NCI-H1694 (cell line): ENCODE data around the gene AGPS.
"Not testable (repeated sequence)": the region's sequence is repeated elsewhere in the genome, so short reads cannot be mapped to it uniquely, and the experiment has no call there.

ENCODE experiments used
- DNase-seq: peaks from one replicate; lab custom pipeline; 2025; lab: John Stamatoyannopoulos, UW

AGPS gene

GRCh38 chr2:177391822-177392372 is 676 bp upstream of the AGPS start:
- DNase-seq: no peak

- DNase-seq: no peak
Observed at GRCh38 chr2:177393203-177393755, 706 bp downstream of the AGPS start.

DNA sequence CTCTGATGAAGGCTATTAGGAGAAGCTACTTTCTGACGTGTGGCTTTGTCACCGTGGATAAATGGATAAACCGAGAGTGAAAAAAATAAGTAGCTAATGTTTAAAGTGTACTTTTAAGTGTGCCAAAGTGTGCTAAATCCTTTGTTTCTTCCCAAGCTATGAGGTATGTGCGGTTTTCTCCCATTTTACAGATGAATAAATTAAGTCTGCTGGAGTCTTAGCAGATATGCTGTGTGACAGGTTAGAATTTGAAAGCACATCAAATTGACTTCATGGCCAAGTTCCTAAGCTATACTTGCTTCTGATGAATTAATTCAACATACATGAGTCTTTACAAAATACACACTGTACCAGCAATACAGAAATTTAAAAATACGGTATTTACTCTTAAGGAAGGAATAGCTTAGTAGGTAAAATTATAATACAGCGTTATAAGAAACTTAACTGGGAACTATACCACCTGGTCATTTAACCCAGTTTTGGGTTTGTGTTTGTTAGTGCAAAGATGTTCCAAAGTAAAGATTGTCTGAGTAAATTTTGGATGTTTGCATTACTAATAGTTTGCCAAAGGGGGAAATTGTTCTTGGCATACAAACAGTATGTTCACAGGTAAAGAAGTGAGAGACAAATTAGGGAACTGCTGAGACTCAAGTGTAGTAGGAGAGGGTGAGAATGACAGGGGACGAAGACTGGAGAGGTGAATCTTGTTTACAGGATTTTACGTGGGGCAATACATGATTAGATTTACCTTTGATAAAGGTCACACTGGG is 1.4 kb downstream of the AGPS start:
- no peak for DNase-seq

DNA sequence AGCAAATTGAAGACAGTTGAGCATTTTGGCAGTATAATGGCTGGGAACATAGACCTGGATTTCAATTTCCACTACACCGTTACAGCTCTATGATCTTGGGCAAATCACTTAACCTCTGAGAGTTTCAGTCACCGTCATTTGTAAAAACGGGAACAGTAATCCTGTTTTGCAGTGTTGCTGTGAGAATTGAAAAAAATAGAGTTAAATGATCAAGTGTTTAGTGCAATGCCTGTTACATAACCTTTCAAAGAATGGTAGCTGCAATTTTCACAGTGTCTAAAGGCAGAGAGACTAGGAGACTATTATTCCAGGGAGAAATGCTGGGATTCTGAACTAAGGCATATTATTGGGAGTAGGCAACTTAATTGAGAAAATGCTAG is 2.0 kb downstream of the AGPS start:
- DNase-seq: no peak

DNA sequence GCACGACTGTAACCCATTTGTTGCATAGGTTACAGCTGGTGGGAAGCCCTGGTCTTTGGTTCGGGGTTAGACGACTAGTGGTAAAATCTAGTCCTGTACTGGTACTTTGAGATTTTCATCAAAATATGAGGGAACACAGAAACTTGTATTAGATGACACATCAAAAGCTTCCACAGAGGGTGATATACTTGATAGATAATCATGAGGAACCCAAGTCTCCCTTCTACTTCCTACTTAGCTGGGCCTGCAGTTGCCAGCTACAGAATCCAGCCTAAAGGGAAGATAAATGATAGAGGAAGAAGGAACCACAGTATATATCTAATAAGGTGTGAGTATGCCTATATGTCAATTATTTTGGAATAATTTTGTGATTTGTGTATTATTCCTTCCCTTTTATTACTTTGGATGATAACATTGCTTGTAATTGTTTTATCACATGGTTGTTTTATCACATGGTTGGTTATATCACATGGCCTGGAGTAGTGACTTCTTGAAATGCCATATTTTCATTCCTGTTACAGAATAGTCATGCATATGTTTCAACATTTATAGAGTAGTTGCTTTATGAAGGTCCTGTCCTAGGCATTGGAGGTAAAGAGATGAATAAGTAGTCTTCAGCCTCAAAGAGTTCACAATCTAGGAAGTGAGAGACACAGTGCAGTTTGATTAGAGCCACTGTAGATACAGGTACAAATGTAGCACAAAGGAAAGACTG is 2.9 kb downstream of the AGPS start:
- no peak for DNase-seq

GRCh38 chr2:177396703-177397460 is 4.3 kb downstream of the AGPS start:
- no peak for DNase-seq

DNA sequence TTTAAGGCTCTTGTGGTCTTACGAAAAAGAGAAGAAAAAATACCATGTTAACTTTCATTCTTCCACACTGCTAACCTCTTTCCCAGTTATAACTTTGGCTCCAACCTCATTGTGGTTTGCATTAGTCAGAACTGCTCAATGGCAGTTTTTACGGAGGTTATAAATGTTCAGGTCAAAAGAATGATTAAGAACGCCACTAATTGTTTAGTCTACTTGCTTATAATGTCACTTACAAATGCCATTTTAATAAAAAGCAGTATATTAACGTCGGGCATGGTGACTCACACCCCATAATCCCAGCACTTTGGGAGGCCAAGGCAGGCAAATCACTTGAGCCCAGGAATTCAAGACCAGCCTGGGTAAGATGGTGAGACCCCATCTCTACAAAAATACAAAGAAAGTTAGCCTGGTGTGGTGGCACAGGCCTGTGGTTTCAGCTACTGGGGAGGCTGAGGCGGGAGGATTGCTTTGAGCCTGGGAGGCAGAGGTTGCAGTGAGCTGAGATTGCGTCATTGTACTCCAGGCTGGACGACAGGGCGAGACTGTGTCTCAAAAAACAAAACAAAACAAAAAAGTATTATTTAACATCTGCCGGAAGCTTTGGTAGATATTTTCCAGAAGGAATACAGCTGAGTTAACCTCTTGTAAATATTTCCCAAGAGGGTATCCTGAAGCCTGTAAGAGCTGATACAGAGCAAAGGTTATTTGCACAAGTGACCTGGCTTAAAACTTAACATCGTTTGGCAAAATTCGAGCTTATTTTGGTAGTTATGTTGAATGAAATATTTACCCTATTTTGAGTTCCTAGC is 5.1 kb downstream of the AGPS start:
- DNase-seq: no peak

GRCh38 chr2:177398290-177398683 is 5.7 kb downstream of the AGPS start:
- no peak for DNase-seq

DNA sequence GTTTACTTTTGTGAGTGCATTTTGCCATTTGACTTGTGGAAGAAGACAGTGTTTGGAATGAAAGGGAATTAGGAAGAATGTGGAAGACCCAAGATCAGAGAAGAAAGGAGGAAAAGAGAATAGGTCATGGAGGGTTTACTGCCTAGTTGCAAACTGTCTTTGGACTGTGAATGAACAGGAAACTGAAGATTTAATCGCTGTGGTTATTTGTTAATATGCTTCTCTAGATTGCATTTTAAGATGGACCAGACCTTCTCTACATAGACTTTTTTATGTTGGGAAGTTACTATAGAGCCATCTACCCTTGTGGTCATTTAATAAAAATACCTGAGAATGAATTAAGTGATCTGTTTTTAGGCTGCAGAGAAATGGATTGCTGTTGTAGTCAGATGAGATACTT is 6.2 kb downstream of the AGPS start:
- no peak for DNase-seq

DNA sequence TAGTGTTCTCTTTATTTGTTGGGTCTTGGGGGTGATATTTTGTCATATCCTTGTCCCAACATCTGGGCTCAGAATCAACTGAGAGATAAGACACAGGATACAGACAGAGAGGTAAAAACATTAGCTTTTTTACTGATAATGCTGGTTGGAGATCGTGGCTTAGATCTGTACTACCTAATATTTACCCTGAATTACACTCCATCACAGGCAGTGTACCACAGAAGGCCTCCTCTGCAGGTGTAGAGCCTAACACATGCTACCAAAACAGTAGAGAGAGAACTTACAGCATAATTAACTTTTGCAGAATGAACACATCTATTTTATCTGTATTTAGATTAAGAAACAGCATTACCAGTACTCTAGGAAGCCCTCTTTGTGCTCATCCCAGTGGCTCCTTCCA is 6.8 kb downstream of the AGPS start:
- DNase-seq: no peak

- DNase-seq: no peak
Observed at GRCh38 chr2:177400337-177400923, 7.9 kb downstream of the AGPS start.

DNA sequence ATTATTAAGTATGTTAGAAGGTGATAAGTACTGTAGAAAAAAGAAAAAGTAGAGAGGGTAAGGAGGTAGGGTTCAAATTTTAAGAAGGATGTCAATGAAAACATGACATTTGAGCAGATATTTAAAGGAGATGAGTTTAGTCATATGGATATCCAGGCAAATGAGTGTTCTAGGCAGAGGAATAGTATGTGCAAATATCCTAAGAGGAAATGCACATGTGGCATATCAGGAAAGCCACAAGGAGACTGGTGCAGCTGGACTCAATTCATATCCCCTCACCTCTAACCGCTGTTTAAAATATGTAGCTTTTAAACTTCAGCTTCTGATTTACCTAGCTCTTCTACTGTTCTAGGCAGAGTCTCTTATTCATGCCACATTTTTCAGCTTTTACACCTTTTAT is 9.5 kb downstream of the AGPS start:
- DNase-seq: no peak

DNA sequence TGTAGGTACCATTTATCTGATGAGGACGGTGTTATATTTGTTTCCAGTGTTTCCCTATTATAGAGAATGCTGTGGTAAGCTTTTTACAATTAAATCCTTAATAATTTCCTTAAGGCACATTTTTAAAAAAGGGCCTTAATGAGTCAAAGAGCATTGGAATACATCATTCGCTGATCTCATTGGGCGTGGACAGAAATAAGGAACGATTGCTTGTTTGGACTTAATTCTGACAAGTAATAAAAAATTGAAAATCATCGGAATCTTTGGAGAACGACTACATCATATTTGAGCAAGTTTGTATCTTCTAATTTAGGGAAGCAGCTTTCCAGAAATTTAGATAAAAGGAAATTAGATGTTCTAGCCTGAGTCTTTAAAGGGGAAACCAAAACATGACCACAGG is 11.3 kb downstream of the AGPS start:
- DNase-seq: no peak

GRCh38 chr2:177404243-177404642 is 11.7 kb downstream of the AGPS start:
- no peak for DNase-seq

GRCh38 chr2:177405029-177405692 is 12.6 kb downstream of the AGPS start:
- DNase-seq: no peak

- DNase-seq: no peak
Observed at GRCh38 chr2:177406182-177406581, 13.6 kb downstream of the AGPS start.

DNA sequence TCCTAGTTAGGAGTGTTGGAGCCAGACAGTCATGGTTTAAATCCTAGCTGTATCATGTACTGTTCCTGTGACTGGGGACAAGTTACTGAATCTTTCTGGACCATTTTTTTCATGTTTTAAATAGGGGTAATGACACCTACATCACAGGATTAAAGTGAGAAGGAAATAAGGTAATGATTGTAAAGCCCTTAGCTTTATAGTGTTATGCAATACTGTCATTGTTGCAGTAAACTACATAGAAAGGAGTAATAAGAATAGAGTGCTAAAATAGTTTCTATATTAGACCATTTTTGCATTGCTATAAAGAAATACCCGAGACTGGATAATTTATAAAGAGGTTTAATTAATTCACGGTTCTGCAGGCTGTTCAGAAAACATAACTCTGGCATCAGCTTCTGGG is 14.5 kb downstream of the AGPS start:
- no peak for DNase-seq

DNA sequence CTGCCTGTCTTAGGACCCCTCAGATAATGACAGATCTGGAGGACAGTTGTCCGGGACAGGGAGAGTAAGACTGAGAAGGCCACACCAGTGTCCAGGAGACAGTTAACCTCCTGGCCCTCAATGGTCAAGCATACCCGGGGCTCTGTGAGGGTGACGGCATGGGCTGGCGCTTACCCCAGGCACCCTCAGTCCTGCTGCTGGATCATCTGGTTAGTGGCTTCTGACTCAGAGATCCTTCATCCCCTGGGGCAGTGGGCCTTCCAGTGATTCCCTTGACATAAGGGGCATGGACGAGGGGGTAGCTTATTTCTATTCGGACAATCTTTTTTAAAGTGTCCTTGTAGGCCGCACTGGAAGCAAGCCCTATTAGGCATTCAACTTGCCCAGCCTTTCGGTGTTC is 18.1 kb downstream of the AGPS start:
- not testable (repeated sequence) for DNase-seq

DNA sequence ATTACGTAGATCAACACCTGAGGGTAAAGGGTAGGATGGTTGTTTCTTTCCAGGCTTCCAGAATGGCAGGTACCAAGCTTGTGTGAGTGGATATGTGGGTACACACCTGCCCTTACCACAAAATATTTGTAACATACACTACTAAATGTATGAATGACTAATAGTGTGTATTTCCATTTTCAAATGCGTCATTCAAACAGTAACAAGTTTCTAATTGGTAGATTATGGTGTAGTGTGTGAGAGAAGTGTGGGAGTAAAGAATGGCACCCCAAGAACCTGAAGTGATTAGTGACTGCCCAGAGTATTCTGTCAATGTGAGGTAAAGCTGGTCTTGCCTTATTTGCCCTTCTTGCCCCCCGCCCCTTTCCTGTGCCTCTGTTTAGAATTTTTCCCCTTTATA is 21.1 kb downstream of the AGPS start:
- DNase-seq: no peak

DNA sequence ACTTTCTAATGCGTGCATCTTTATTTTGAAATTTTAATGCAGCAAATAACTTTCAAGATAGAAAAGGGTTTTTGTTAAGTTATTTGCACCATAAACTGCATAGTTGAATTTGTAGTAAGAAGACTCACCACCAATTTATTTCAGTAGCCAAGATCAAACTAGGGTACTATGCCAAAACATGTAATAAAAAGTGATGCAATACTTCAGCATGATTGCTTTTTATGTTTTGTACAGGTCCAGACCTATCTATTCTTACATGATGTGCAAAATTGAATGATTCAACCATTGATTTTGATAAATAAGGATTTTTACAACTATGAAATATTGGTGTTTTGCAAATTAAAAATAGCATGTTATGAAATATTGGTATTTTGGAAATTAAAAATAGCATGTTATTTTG is 26.7 kb downstream of the AGPS start:
- no peak for DNase-seq

DNA sequence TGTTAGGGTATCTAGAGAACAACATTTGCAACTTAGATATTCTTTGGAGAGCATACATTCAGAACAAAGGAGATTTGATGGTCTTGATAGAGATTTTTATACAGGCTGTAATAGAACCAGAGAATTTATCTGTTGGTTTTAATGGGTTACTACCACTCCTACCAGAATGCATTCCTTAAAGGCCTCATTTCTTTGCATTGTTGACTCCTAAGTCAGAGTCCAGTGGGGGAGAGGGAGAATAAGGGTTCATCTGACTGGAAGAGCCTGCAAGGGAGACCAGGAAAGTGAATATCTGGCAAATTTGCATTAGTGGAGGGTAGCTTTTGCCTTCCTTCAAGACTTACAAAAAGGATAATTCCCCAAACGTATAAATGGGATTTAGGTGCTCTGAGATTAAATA is 29.7 kb downstream of the AGPS start:
- DNase-seq: no peak
